Tibial artery (tissue), 4 donors: Measurements from ENCODE around the gene CSTPP1.
"Not testable (repeated sequence)": the region's sequence is repeated elsewhere in the genome, so short reads cannot be mapped to it uniquely, and the experiment has no call there.

Experiments used
- DNase-seq, 2 donors: peaks; one replicate each; pipeline ENCODE4 v3.0.0-alpha.2; 2019
- H3K27ac ChIP-seq, 2 donors: fragments of 200-600 bp; sonication (generic) in 1 of 2; 1 replicate in 1 of 2; 2 replicates in 1 of 2; pipeline ENCODE4 v1.5.1; 2018 to 2019; ENCODE audit warnings: mild to moderate bottlenecking in 1 of 2
- H3K27me3 ChIP-seq, 2 donors: fragments of 200-600 bp; sonication (generic) in 1 of 2; one replicate each; pipeline versions ENCODE4 v1.5.1 to v1.6.0; 2016 to 2019
- H3K36me3 ChIP-seq, 3 donors: fragments of 200-600 bp; sonication (generic) in 2 of 3; one replicate each; pipeline ENCODE4 v1.5.1; 2016 to 2019; ENCODE audit warnings: mild to moderate bottlenecking in 2 of 3
- H3K4me1 ChIP-seq, 4 donors: fragments of 200-600 bp; sonication (generic) in 2 of 4; 1 replicate in 3 of 4; 2 replicates in 1 of 4; pipeline ENCODE4 v1.5.1; 2016 to 2019
- H3K4me3 ChIP-seq, 2 donors: fragments of 200-600 bp; sonication (generic) in 1 of 2; 1 replicate in 1 of 2; 2 replicates in 1 of 2; pipeline ENCODE4 v1.5.1; 2018 to 2019; ENCODE audit warnings: mild to moderate bottlenecking in 2 of 2
- H3K9me3 ChIP-seq, 3 donors: fragments of 200-600 bp; sonication (generic) in 1 of 3; one replicate each; pipeline ENCODE4 v1.5.1; 2016 to 2019
- intact Hi-C: fragments of 100-400 bp; cut with DNase I; formaldehyde crosslinking; loops from one replicate; pipeline ENCODE4 v1.15.0; 2023; ENCODE audit warnings: low total_unique reads
- TF ChIP-seq, protein P1 (sequence below), 2 experiments: fragments of 200-600 bp in 1 of 2; fragments of 450-650 bp in 1 of 2; IDR thresholded peaks; one replicate each; pipeline ENCODE4 v1.5.1; 2017 to 2019; ENCODE audit warnings: antibody characterized with exemption in 2 of 2, mild to moderate bottlenecking in 1 of 2, moderate library complexity in 1 of 2

Gene CSTPP1

DNA sequence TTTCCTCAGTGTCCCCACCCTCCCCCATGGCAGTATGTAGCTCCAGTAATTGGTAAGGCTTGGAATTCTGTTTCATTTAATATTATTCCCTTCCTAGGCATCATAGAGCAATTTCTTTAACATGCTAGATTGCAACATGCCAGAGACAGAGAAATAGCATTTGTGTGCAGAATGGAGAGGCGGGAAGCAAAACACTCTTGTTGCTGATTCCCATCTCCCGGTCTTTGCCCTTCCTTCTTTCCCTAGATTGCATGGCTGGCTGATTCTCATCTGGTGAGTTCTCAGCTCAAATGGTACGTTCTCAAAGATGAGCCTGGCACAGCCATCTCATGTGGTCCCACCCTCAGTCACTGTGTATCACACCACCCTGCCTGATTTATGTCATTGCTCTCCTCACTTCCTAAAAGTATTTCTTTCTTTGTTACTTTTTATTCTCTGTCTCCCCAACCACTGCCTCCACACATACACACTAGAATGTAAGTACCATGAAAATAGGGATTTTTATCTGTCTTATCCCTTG, 173.2 kb downstream of the CSTPP1 start:
- Histone ChIP-seq H3K36me3 (no peaks in the 10 kb centered on the region), H3K9me3 (no peaks in the 10 kb centered on the region), H3K4me1 (no peaks in the 10 kb centered on the region), H3K27ac (no peak overlapping the region), H3K27me3 (no peaks in the 10 kb centered on the region), H3K4me3 (no peak overlapping the region)
- intact Hi-C loops = no loop called here
- no peak for DNase-seq
- TF ChIP-seq, protein P1, sequence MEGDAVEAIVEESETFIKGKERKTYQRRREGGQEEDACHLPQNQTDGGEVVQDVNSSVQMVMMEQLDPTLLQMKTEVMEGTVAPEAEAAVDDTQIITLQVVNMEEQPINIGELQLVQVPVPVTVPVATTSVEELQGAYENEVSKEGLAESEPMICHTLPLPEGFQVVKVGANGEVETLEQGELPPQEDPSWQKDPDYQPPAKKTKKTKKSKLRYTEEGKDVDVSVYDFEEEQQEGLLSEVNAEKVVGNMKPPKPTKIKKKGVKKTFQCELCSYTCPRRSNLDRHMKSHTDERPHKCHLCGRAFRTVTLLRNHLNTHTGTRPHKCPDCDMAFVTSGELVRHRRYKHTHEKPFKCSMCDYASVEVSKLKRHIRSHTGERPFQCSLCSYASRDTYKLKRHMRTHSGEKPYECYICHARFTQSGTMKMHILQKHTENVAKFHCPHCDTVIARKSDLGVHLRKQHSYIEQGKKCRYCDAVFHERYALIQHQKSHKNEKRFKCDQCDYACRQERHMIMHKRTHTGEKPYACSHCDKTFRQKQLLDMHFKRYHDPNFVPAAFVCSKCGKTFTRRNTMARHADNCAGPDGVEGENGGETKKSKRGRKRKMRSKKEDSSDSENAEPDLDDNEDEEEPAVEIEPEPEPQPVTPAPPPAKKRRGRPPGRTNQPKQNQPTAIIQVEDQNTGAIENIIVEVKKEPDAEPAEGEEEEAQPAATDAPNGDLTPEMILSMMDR (IDR thresholded peaks at IDR 0.05) = no peak

DNA sequence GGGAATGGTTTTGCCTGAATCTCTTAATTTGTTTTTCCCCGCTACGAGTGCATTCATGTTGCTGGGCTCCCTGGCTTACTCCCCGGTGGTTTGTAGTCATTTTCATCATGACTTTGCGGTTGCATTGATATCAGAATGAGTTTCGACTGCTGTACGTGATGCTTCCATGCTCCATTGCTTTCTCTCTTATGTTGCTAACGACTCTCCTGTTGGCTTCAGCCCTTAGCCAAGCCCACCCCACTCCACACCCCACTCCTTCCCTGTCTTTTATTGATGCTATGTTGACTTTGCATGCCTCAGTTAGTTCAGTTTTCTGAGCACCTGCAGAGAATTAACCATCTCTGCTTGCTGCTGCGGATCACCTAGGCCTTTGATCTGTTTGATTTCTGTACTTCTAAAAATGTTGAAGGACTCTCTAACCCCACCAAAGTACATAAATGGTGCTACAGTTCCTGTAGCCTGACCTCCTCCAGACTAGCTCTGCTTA, 174.8 kb downstream of the CSTPP1 start:
- no peak for DNase-seq
- no peaks in the 10 kb centered on the region for H3K36me3 ChIP-seq
- intact Hi-C loops = no loop called here
- H3K9me3 ChIP-seq = no peaks in the 10 kb centered on the region
- no peak overlapping the region for H3K4me3 ChIP-seq
- TF ChIP-seq, protein P1 (IDR thresholded peaks at IDR 0.05) = no peak
- no peaks in the 10 kb centered on the region for H3K27me3 ChIP-seq
- H3K27ac ChIP-seq = no peak overlapping the region
- H3K4me1 ChIP-seq = no peaks in the 10 kb centered on the region

DNA sequence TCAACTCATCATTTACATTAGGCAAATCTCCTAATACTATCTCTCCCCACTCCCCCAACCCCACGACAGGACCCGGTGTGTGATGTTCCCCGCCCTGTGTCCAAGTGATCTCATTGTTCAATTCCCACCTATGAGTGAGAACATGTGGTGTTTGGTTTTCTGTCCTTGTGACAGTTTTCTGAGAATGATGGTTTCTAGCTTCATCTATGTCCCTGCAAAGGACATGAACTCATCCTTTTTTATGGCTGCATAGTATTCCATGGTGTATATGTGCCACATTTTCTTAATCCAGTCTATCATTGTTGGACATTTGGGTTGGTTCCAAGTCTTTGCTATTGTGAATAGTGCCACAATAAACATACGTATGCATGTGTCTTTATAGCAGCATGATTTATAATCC, 176.4 kb downstream of the CSTPP1 start:
- H3K27me3 ChIP-seq, H3K4me1 ChIP-seq, H3K36me3 ChIP-seq, H3K4me3 ChIP-seq, intact Hi-C loops, DNase-seq, H3K9me3 ChIP-seq, H3K27ac ChIP-seq: not testable (repeated sequence)

DNA sequence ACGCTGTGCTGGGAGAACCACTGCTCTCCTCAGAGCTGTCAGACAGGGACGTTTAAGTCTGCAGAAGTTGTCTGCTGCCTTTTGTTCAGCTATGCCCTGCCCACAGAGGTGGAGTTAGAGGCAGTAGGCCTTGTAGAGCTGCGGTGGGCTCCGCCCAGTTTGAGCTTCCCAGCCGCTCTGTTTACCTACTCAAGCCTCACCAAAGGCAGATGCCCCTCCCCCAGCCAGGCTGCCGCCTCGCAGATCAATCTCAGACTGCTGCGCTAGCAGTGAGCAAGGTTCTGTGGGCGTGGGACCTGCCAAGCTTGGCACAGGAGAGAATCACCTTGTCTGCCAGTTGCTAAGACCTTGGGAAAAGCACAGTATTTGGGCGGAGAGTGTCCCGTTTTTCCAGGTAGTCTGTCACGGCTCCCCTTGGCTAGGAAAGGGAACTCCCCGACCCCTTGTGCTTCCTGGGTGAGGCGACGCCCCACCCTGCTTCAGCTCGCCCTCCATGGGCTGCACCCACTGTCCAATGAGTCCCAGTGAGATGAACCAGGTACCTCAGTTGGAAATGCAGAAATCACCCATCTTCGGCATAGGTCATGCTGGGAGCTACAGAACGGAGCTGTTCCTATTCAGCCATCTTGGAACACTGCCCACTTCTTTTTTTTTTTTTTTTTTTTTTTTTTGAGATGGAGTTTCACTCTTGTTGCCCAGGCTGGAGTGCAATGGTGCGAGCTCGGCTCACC, 182.6 kb downstream of the CSTPP1 start:
- H3K27ac ChIP-seq, H3K4me1 ChIP-seq, H3K4me3 ChIP-seq, H3K36me3 ChIP-seq, H3K9me3 ChIP-seq, H3K27me3 ChIP-seq, DNase-seq, intact Hi-C loops: not testable (repeated sequence)

DNA sequence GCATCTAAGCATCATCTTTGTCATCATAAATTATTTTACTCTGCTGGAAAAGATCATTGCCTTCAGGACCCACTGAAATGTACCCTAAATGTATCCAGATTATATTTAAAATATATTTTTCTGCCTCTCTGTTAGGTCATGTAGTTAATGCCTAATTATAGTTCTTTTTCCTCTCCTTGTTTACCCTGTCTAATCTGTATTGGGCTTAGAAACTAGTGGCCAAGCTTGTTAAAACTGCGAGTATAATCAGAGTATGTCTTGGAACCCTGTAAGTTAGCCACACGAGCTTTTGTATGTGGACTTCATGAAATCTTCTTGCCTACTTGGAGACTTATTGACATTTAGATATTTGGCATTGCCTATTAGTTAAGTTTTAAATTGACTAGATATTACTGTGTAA, 184.5 kb downstream of the CSTPP1 start:
- DNase-seq = no peak
- TF ChIP-seq, protein P1 (IDR thresholded peaks at IDR 0.05) = no peak
- no peak overlapping the region for H3K27ac ChIP-seq
- no peak overlapping the region for H3K4me3 ChIP-seq
- H3K27me3 ChIP-seq = no peaks in the 10 kb centered on the region
- H3K9me3 ChIP-seq = no peaks in the 10 kb centered on the region
- H3K36me3 ChIP-seq = no peaks in the 10 kb centered on the region
- H3K4me1 ChIP-seq = no peaks in the 10 kb centered on the region
- intact Hi-C loops = no loop called here

DNA sequence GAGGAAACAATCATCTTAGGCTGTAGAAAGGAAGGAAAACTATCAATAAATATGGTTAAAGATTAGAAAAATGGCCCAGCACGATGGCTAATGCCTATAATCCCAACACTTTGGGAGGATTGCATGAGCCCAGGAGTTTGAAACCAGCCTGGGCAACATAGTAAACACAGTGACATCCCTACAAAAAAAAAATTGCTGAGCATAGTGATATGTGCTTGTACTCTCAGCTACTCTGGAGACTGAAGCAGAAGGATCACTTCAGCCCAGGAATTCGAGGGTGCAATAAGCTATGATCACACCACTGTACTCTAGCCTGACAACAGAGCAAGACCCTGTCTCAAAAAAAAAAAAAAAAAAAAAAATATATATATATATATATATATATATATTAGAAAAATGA, 185.2 kb downstream of the CSTPP1 start:
- Histone ChIP-seq H3K4me1 (no peaks in the 10 kb centered on the region), H3K4me3 (no peak overlapping the region), H3K27me3 (no peaks in the 10 kb centered on the region), H3K27ac (no peak overlapping the region), H3K36me3 (no peaks in the 10 kb centered on the region), H3K9me3 (no peaks in the 10 kb centered on the region)
- intact Hi-C loops = no loop called here
- no peak for DNase-seq
- TF ChIP-seq, protein P1 (IDR thresholded peaks at IDR 0.05) = no peak
